Breast epithelium (tissue), 3 donors: Measurements from ENCODE around the gene LYPLAL1.

Experiments
- CTCF ChIP-seq, 3 donors: fragments of 450-650 bp; IDR thresholded peaks; one replicate each; pipeline ENCODE4 v1.5.1; 2016 to 2017; ENCODE audit warnings: antibody characterized with exemption in 3 of 3, mild to moderate bottlenecking in 3 of 3, moderate library complexity in 3 of 3
- POLR2AphosphoS5 ChIP-seq, 3 donors: sonication (generic); formaldehyde crosslinking; IDR thresholded peaks; one replicate each; pipeline ENCODE4 v1.6.1; 2017; ENCODE audit warnings: antibody characterized with exemption in 3 of 3

GRCh38 chr1:219261454-219261853 is 87.8 kb downstream of the LYPLAL1 start:
- TF ChIP-seq CTCF (IDR thresholded peaks at IDR 0.05) (no peak), POLR2AphosphoS5 (IDR thresholded peaks at IDR 0.05) (no peak)
